ENCODE results near the gene RSAD2.

DNA sequence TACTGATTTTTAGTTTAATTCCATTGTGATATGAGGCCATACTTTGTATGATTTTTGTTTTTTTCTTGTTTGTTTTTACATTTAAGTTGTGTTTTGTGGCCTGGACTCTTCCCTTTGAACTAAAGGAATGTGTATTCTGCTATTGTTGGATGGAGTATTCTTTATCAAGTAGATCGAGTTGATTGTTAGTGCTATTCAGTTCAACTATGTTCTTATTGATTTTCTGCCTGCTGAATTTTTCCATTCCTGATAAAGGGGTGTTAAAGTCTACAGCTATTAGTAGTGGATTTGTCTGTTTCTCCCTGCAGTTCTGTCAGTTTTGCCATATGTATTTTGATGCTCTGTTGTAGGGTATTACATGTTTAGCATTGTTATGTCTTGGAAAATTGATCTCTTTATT lies 54.2 kb downstream of the RSAD2 start:
- TF ChIP-seq, protein P1, sequence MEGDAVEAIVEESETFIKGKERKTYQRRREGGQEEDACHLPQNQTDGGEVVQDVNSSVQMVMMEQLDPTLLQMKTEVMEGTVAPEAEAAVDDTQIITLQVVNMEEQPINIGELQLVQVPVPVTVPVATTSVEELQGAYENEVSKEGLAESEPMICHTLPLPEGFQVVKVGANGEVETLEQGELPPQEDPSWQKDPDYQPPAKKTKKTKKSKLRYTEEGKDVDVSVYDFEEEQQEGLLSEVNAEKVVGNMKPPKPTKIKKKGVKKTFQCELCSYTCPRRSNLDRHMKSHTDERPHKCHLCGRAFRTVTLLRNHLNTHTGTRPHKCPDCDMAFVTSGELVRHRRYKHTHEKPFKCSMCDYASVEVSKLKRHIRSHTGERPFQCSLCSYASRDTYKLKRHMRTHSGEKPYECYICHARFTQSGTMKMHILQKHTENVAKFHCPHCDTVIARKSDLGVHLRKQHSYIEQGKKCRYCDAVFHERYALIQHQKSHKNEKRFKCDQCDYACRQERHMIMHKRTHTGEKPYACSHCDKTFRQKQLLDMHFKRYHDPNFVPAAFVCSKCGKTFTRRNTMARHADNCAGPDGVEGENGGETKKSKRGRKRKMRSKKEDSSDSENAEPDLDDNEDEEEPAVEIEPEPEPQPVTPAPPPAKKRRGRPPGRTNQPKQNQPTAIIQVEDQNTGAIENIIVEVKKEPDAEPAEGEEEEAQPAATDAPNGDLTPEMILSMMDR (IDR thresholded peaks at IDR 0.05): no peak
- no peak for TF ChIP-seq POLR2A (IDR thresholded peaks at IDR 0.05)
